ENCODE measurements around the gene PARP15.

GRCh38 chr3:122533931-122534334 lies 43.5 kb upstream of the PARP15 start:
- TF ChIP-seq POLR2A (IDR thresholded peaks at IDR 0.05) = no peak
- no peak for TF ChIP-seq POLR2AphosphoS5 (IDR thresholded peaks at IDR 0.05)
- TF ChIP-seq EP300 (IDR thresholded peaks at IDR 0.05) = no peak
